Muscle of leg (tissue), 11 donors: ENCODE data around the gene CASZ1. TPM values are rescaled to one million over a fixed set of nuclear protein-coding genes. Genes with fewer than 3 reads are reported as not detected.

ENCODE experiments used
- DNase-seq: peaks from one replicate; pipeline ENCODE4 v3.0.0; 2013
- H3K27ac ChIP-seq: one replicate; pipeline ENCODE4 v1.5.1; 2013; ENCODE audit warnings: mild to moderate bottlenecking, low read length, control low read depth
- H3K27me3 ChIP-seq: one replicate; pipeline ENCODE4 v1.6.1; 2013; ENCODE audit warnings: low read length; ENCODE audit not compliant: control insufficient read depth, insufficient read depth
- H3K36me3 ChIP-seq: one replicate; pipeline ENCODE4 v1.6.1; 2013; ENCODE audit warnings: low read length; ENCODE audit not compliant: control insufficient read depth, insufficient read depth
- H3K4me1 ChIP-seq: one replicate; pipeline ENCODE4 v1.6.1; 2013; ENCODE audit warnings: low read length; ENCODE audit not compliant: control insufficient read depth, insufficient read depth
- H3K4me3 ChIP-seq: one replicate; pipeline ENCODE4 v1.5.1; 2013; ENCODE audit warnings: low read length, control low read depth
- H3K9me3 ChIP-seq: replicated peaks from 2 replicates; pipeline ENCODE4 v1.6.1; 2013; ENCODE audit warnings: low read depth, low read length; ENCODE audit not compliant: control insufficient read depth
- WGBS: methylation state at CpG from one replicate; pipeline ENCODE4 v1.1.5; 2013; ENCODE audit warnings: missing lambda C conversion rate; ENCODE audit not compliant: insufficient coverage; 5-methylcytosine and 5-hydroxymethylcytosine counted together
- polyA plus RNA-seq, 8 donors: library from polyadenylated mRNA; unstranded; fragments of 120-200 nt; gene quantifications; one replicate each; pipeline versions ENCODE4 v1.2.1 to v1.2.3, GENCODE V29; 2013; ENCODE audit warnings: inconsistent platforms in 1 of 8, low replicate concordance in 1 of 8; ENCODE audit not compliant: insufficient read length in 8 of 8, insufficient read depth in 1 of 8
- total RNA-seq: library from RNA; stranded (reverse); fragments of 120-200 nt; gene quantifications from one replicate; pipeline ENCODE4 v1.2.4, GENCODE V29; 2013

Gene CASZ1
- total and polyA plus RNA-seq, 9 donors: 30.8 to 68.4 (median 45.3) TPM

GRCh38 chr1:10674222-10674621 is 122.2 kb downstream of the CASZ1 start:
- Histone ChIP-seq H3K4me3 (no peak overlapping the region), H3K4me1 (peaks cover 50% of the 10 kb centered on the region), H3K27ac (no peak overlapping the region), H3K27me3 (peaks cover 21% of the 10 kb centered on the region), H3K36me3 (peaks cover 5% of the 10 kb centered on the region), H3K9me3 (no peaks in the 10 kb centered on the region)
- WGBS: 79% methylated on average over 13 of the region's 16 CpGs
- DNase-seq: no peak

- WGBS: 36% methylated on average over 6 of the region's 19 CpGs
- Histone ChIP-seq H3K36me3 (peaks cover 5% of the 10 kb centered on the region), H3K4me3 (no peak overlapping the region), H3K4me1 (peaks cover 50% of the 10 kb centered on the region), H3K27ac (no peak overlapping the region), H3K9me3 (no peaks in the 10 kb centered on the region), H3K27me3 (peaks cover 21% of the 10 kb centered on the region)
- DNase-seq: no peak
Observed at GRCh38 chr1:10673109-10673711, 123.2 kb downstream of the CASZ1 start.

- H3K9me3 ChIP-seq: no peaks in the 10 kb centered on the region
- H3K4me1 ChIP-seq: peaks cover 50% of the 10 kb centered on the region
- no peak overlapping the region for H3K4me3 ChIP-seq
- peaks cover 5% of the 10 kb centered on the region for H3K36me3 ChIP-seq
- no peak for DNase-seq
- WGBS: 59% methylated on average over 19 of the region's 35 CpGs
- no peak overlapping the region for H3K27ac ChIP-seq
- peaks cover 23% of the 10 kb centered on the region for H3K27me3 ChIP-seq
Observed at GRCh38 chr1:10672343-10673050, 123.9 kb downstream of the CASZ1 start.

GRCh38 chr1:10671622-10672342 is 124.7 kb downstream of the CASZ1 start:
- Histone ChIP-seq H3K4me1 (peaks cover 50% of the 10 kb centered on the region), H3K4me3 (no peak overlapping the region), H3K27me3 (peaks cover 25% of the 10 kb centered on the region), H3K9me3 (no peaks in the 10 kb centered on the region), H3K27ac (no peak overlapping the region), H3K36me3 (peaks cover 5% of the 10 kb centered on the region)
- DNase-seq: no peak
- WGBS: 39% methylated on average over 16 of the region's 27 CpGs

GRCh38 chr1:10671090-10671489 is 125.4 kb downstream of the CASZ1 start:
- Histone ChIP-seq H3K4me1 (peaks cover 50% of the 10 kb centered on the region), H3K27ac (no peak overlapping the region), H3K27me3 (peaks cover 25% of the 10 kb centered on the region), H3K36me3 (peaks cover 5% of the 10 kb centered on the region), H3K4me3 (no peak overlapping the region), H3K9me3 (no peaks in the 10 kb centered on the region)
- DNase-seq: no peak
- 20% methylated on average over 12 of the region's 18 CpGs for WGBS

GRCh38 chr1:10670190-10670589 is 126.3 kb downstream of the CASZ1 start:
- no peak overlapping the region for H3K4me3 ChIP-seq
- H3K4me1 ChIP-seq: peaks cover 55% of the 10 kb centered on the region
- DNase-seq: no peak
- no peaks in the 10 kb centered on the region for H3K9me3 ChIP-seq
- peaks cover 5% of the 10 kb centered on the region for H3K36me3 ChIP-seq
- WGBS: 82% methylated on average over 10 of the region's 10 CpGs
- H3K27ac ChIP-seq: no peak overlapping the region
- peaks cover 25% of the 10 kb centered on the region for H3K27me3 ChIP-seq

- peaks cover 61% of the 10 kb centered on the region for H3K4me1 ChIP-seq
- no peak overlapping the region for H3K27ac ChIP-seq
Observed at GRCh38 chr1:10669570-10669969, 126.9 kb downstream of the CASZ1 start.

GRCh38 chr1:10667861-10668761 is 128.3 kb downstream of the CASZ1 start:
- peaks cover 20% of the 10 kb centered on the region for H3K27me3 ChIP-seq
- H3K36me3 ChIP-seq: no peaks in the 10 kb centered on the region
- no peak overlapping the region for H3K4me3 ChIP-seq
- no peaks in the 10 kb centered on the region for H3K9me3 ChIP-seq
- H3K27ac ChIP-seq: peak overlapping the region; percentile 21
- DNase-seq: no peak
- H3K4me1 ChIP-seq: peaks cover 75% of the 10 kb centered on the region
- whole genome bisulfite sequencing: 35% methylated on average over 22 of the region's 40 CpGs

More at GRCh38 chr1:10669570-10669969, 126.9 kb downstream of the CASZ1 start:
- Histone ChIP-seq H3K27me3 (peaks cover 25% of the 10 kb centered on the region), H3K4me3 (no peak overlapping the region), H3K9me3 (no peaks in the 10 kb centered on the region), H3K36me3 (peaks cover 5% of the 10 kb centered on the region)
- DNase-seq: no peak
- 55% methylated on average over 2 of the region's 12 CpGs for WGBS

GRCh38 chr1:10665930-10666850 is 130.3 kb downstream of the CASZ1 start:
- Histone ChIP-seq H3K9me3 (no peaks in the 10 kb centered on the region), H3K27me3 (peaks cover 9% of the 10 kb centered on the region), H3K36me3 (no peaks in the 10 kb centered on the region), H3K27ac (peak overlapping the region; percentile 91), H3K4me1 (peaks cover 78% of the 10 kb centered on the region), H3K4me3 (no peak overlapping the region)
- peak; percentile 41 for DNase-seq
- 82% methylated on average over 35 of the region's 36 CpGs for WGBS
